Neuronal stem cell (in vitro differentiated cells): ENCODE data around the gene GCG.

Source experiments
- DNase-seq: peaks from one replicate; pipeline ENCODE4 v3.0.0-alpha.2; 2013; ENCODE audit warnings: low spot score
- H2AFZ ChIP-seq: one replicate; pipeline ENCODE4 v1.6.1; 2013; ENCODE audit warnings: mild to moderate bottlenecking, low read length, inconsistent platforms
- H2AK5ac ChIP-seq: 2 replicates; pipeline ENCODE4 v1.6.1; 2013; ENCODE audit warnings: low read depth, mild to moderate bottlenecking, inconsistent platforms, low read length, moderate library complexity, mixed read lengths
- H2BK120ac ChIP-seq: 2 replicates; pipeline ENCODE4 v1.6.1; 2013; ENCODE audit warnings: low read depth, mild to moderate bottlenecking, inconsistent platforms, low read length, moderate library complexity, mixed read lengths
- H2BK12ac ChIP-seq: one replicate; pipeline ENCODE4 v1.6.1; 2013; ENCODE audit warnings: low read length, inconsistent platforms
- H2BK15ac ChIP-seq: 2 replicates; pipeline ENCODE4 v1.6.1; 2013; ENCODE audit warnings: mild to moderate bottlenecking, low read length, inconsistent platforms, mixed read lengths
- H2BK5ac ChIP-seq: one replicate; pipeline ENCODE4 v1.6.1; 2013; ENCODE audit warnings: inconsistent platforms, mild to moderate bottlenecking, low read length, moderate library complexity
- H3K14ac ChIP-seq: one replicate; pipeline ENCODE4 v1.6.1; 2013; ENCODE audit warnings: low read length, inconsistent platforms
- H3K18ac ChIP-seq: 2 replicates; pipeline ENCODE4 v1.6.1; 2013; ENCODE audit warnings: low read length, inconsistent platforms
- H3K23ac ChIP-seq: 2 replicates; pipeline ENCODE4 v1.6.1; 2013; ENCODE audit warnings: low read depth, mild to moderate bottlenecking, mixed read lengths, low read length, inconsistent platforms; ENCODE audit not compliant: poor library complexity
- H3K27ac ChIP-seq: replicated peaks from 3 replicates; pipeline ENCODE4 v1.5.1; 2013; ENCODE audit warnings: low read length, inconsistent platforms
- H3K27me3 ChIP-seq, 3 experiments: 2 replicates each; pipeline ENCODE4 v1.6.1; 2013; ENCODE audit warnings: low read length in 3 of 3, mild to moderate bottlenecking in 2 of 3, inconsistent platforms in 1 of 3, low read depth in 1 of 3, mixed read lengths in 1 of 3, moderate library complexity in 1 of 3; ENCODE audit not compliant: control insufficient read depth in 3 of 3, insufficient read depth in 3 of 3
- H3K36me3 ChIP-seq, 2 donors: replicated peaks in 1 of 2; 2 replicates each; pipeline ENCODE4 v1.6.1; 2013; ENCODE audit warnings: low read length in 2 of 2; ENCODE audit not compliant: control insufficient read depth in 2 of 2, insufficient read depth in 2 of 2
- H3K4ac ChIP-seq: 2 replicates; pipeline ENCODE4 v1.6.1; 2013; ENCODE audit warnings: inconsistent platforms, mild to moderate bottlenecking, low read length, moderate library complexity
- H3K4me1 ChIP-seq, 2 donors: 1 replicate in 1 of 2; 2 replicates in 1 of 2; pipeline ENCODE4 v1.6.1; 2013; ENCODE audit warnings: low read length in 2 of 2, low read depth in 1 of 2; ENCODE audit not compliant: control insufficient read depth in 2 of 2, insufficient read depth in 1 of 2
- H3K4me2 ChIP-seq: one replicate; pipeline ENCODE4 v1.6.1; 2013; ENCODE audit warnings: mild to moderate bottlenecking, low read length, inconsistent platforms; ENCODE audit not compliant: insufficient read depth, poor library complexity, severe bottlenecking
- H3K4me3 ChIP-seq, 2 donors: 2 replicates each; pipeline ENCODE4 v1.5.1; 2013; ENCODE audit warnings: low read length in 2 of 2, mild to moderate bottlenecking in 2 of 2, inconsistent platforms in 1 of 2, moderate library complexity in 1 of 2
- H3K79me1 ChIP-seq: one replicate; pipeline ENCODE4 v1.6.1; 2013; ENCODE audit warnings: low read depth, mild to moderate bottlenecking, inconsistent platforms, low read length, moderate library complexity
- H3K9ac ChIP-seq: one replicate; pipeline ENCODE4 v1.6.1; 2013; ENCODE audit warnings: mild to moderate bottlenecking, low read depth, low read length, inconsistent platforms; ENCODE audit not compliant: poor library complexity
- H3K9me3 ChIP-seq, 2 donors: replicated peaks in 1 of 2; 2 replicates each; pipeline versions ENCODE3 to v1.6.1; 2013; ENCODE audit warnings: low read length in 2 of 2, mild to moderate bottlenecking in 2 of 2, inconsistent platforms in 1 of 2, low read depth in 1 of 2, mixed read lengths in 1 of 2, moderate library complexity in 1 of 2; ENCODE audit not compliant: control insufficient read depth in 2 of 2, insufficient read depth in 1 of 2
- H4K8ac ChIP-seq: one replicate; pipeline ENCODE4 v1.6.1; 2013; ENCODE audit warnings: low read depth, mild to moderate bottlenecking, inconsistent platforms, low read length, moderate library complexity
- H4K91ac ChIP-seq: one replicate; pipeline ENCODE4 v1.6.1; 2013; ENCODE audit warnings: low read length, low read depth, mild to moderate bottlenecking, inconsistent platforms; ENCODE audit not compliant: poor library complexity
- WGBS, 2 donors: extraction: QIAGEN DNeasy Blood & Tissue Kit; methylation state at CpG; one replicate each; pipeline ENCODE4 v1.1.7; 2013; ENCODE audit warnings: missing lambda C conversion rate in 2 of 2, mixed read lengths in 1 of 2; ENCODE audit not compliant: insufficient read length in 2 of 2, insufficient replicate concordance in 1 of 2; ENCODE audit errors: extremely low coverage in 2 of 2; 5-methylcytosine and 5-hydroxymethylcytosine counted together

Gene GCG

DNA sequence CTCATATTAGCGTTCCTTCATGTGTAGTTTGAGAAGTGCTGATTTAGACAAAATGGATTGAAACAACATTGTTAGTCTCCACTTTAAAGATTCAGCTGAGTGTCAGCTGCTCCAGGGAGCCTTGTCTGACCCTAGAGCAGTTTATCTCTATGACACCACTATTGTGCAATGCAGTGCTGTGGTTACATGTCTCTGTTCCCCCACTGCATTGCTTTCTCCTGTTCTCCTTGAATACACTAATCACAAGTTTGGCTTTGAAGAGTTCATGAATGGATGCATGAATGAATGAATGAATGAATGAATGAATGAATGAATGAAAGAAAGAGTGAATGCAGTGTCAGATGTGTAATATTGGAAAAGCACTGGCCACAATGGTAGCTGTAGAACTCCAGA, 38.3 kb downstream of the GCG start:
- WGBS, 2 donors, result no CpG with 5 or more reads among the region's 1 CpG
- Histone ChIP-seq H3K4me3 (no peak overlapping the region), H3K9me3 (peaks cover 0 to 4% of the 10 kb centered on the region in 2 donors), H3K27ac (no peak overlapping the region), H3K9ac (no peak overlapping the region), H3K23ac (no peak overlapping the region), H3K4me1 (no peaks in the 10 kb centered on the region), H2AFZ (no peak overlapping the region), H3K14ac (no peak overlapping the region), H2BK120ac (no peak overlapping the region), H3K79me1 (no peaks in the 10 kb centered on the region), H4K8ac (no peak overlapping the region), H3K18ac (no peak overlapping the region), H3K4ac (no peak overlapping the region), H3K27me3 (no peaks in the 10 kb centered on the region), H3K4me2 (no peak overlapping the region), H2BK15ac (no peak overlapping the region), H2BK5ac (no peak overlapping the region), H3K36me3 (no peaks in the 10 kb centered on the region), H4K91ac (no peak overlapping the region), H2AK5ac (no peak overlapping the region), H2BK12ac (no peak overlapping the region)
- DNase-seq, result no peak

DNA sequence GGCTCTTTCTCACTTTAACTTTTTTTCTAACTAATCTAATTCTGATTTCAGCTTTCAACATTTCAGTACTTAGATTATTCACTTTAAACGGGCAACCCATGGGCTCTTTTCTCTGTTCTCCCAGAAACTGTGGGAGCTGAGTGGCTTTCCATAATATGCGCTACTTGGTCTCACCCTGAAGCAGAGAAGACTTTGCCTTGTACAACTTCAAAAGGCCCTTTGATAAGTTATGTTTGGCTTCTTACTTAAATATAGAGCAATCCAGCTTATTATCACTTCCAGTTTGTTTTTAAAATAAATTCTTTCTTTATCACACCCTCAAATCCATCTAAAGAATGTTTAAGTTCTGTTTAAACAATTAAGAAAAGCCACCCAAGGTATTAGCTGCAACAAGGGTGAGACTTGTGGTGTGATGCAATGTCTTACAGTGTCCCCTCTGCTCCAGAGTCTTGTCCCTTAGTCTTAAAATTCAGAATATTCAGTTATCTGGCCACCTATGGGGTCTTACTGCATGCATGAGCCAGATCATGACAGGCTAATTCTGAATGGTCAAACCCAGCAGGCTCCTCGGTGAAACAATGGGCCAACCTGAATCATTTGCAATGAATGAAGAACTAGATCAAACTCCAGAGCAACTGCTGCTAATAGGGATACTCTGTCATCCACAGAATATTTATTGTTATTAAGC, 38.8 kb downstream of the GCG start:
- Histone ChIP-seq H3K23ac (no peak overlapping the region), H3K18ac (no peak overlapping the region), H3K14ac (no peak overlapping the region), H4K91ac (no peak overlapping the region), H3K4me1 (no peaks in the 10 kb centered on the region), H3K9me3 (peaks cover 0 to 4% of the 10 kb centered on the region in 2 donors), H2AK5ac (no peak overlapping the region), H2BK15ac (no peak overlapping the region), H3K79me1 (no peaks in the 10 kb centered on the region), H3K36me3 (no peaks in the 10 kb centered on the region), H2AFZ (no peak overlapping the region), H3K4ac (no peak overlapping the region), H2BK12ac (no peak overlapping the region), H2BK5ac (no peak overlapping the region), H3K4me3 (no peak overlapping the region), H3K27me3 (no peaks in the 10 kb centered on the region), H2BK120ac (no peak overlapping the region), H3K9ac (no peak overlapping the region), H4K8ac (no peak overlapping the region), H3K27ac (no peak overlapping the region), H3K4me2 (no peak overlapping the region)
- WGBS, 2 donors, result no CpG with 5 or more reads among the region's 3 CpGs
- DNase-seq, result no peak

DNA sequence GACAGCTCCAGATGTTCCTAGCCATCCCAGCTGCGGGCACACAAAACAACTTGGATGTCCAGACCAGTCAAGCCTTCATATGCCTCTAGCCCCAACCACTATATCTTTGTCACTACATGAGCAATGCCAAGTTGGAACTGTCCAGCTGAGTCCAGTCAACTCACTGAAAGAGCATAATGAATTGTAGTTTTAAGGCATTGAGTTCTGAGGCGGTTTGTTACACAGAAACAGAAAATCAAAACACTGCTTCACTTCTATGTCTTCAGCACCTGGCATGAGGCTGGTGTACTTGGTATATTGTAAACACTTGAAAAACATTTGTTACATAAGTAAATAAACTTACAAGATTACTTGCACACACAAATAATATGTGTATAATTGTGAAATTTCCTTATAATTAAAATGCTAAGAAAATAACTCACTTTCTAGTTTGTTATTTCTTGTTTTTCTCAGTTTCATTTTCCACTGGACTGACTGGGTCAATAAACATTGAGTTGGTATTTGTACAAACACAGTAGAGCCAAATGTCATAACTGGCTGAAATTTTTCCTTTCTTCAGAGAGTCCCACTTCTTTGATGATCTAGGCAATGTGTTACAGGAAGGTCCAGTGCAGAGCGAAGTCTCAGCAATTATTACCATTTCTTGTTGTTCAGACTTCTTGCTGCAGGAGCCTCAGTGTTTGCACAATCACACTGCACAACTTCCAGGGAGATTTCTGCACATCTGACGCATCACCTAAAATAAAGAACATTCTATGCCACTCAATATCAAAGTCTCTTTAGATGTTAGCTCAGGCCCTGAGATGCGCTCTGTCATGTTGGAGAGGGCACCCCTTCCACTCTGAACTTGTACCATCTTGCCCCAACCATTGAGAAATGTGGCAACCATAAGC, 39.8 kb downstream of the GCG start:
- Histone ChIP-seq H3K27ac (no peak overlapping the region), H3K4me2 (no peak overlapping the region), H3K18ac (no peak overlapping the region), H3K14ac (no peak overlapping the region), H2BK15ac (no peak overlapping the region), H3K4ac (no peak overlapping the region), H4K91ac (no peak overlapping the region), H2AFZ (no peak overlapping the region), H3K23ac (no peak overlapping the region), H3K4me3 (no peak overlapping the region), H2AK5ac (no peak overlapping the region), H3K79me1 (no peaks in the 10 kb centered on the region), H3K36me3 (no peaks in the 10 kb centered on the region), H3K9me3 (peaks cover 0 to 4% of the 10 kb centered on the region in 2 donors), H2BK12ac (no peak overlapping the region), H4K8ac (no peak overlapping the region), H2BK5ac (no peak overlapping the region), H3K4me1 (no peaks in the 10 kb centered on the region), H2BK120ac (no peak overlapping the region), H3K9ac (no peak overlapping the region), H3K27me3 (no peaks in the 10 kb centered on the region)
- WGBS, 2 donors, result no CpG with 5 or more reads among the region's 5 CpGs
- DNase-seq, result no peak

DNA sequence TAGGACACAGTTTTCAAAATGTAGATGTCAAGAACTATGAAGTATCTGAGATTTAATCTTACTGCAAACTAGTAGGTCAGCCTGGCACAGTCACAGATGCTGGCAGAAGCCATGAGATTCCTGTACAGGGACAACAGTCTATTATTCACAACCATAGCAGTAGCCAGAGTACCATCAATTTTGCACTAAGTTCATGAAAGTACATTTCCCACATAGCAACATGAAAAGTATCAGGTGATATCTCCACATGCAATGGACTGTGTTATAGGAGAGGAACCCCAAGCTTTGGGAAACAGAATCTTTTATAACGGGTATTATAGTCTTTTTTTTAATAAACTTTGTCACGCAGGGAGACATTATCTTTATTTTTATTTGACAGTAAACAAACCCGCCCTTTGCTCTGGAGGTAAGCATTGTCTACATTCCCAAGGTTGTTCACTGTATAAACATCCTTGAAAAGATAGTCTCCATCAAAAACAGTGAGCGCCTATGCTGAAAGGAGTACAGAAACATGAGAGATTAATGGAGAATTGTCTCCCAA, 44.6 kb downstream of the GCG start:
- H2AFZ ChIP-seq, result no peak overlapping the region

More for the DNA sequence above, 44.6 kb downstream of the GCG start:
- WGBS, 2 donors, result no CpG with 5 or more reads among the region's 4 CpGs
- H2BK12ac ChIP-seq, result no peak overlapping the region
- H2AK5ac ChIP-seq, result no peak overlapping the region
- H3K27ac ChIP-seq, result no peak overlapping the region
- no peak overlapping the region for H2BK15ac ChIP-seq
- no peak overlapping the region for H3K4me3 ChIP-seq
- no peak overlapping the region for H3K4me2 ChIP-seq
- no peak overlapping the region for H3K23ac ChIP-seq
- H4K8ac ChIP-seq, result no peak overlapping the region
- no peak overlapping the region for H3K4ac ChIP-seq
- H3K9me3 ChIP-seq, result peaks cover 0 to 2% of the 10 kb centered on the region in 2 donors
- no peaks in the 10 kb centered on the region for H3K27me3 ChIP-seq
- no peak overlapping the region for H2BK5ac ChIP-seq
- H3K9ac ChIP-seq, result no peak overlapping the region
- no peak overlapping the region for H4K91ac ChIP-seq
- H2BK120ac ChIP-seq, result no peak overlapping the region
- no peaks in the 10 kb centered on the region for H3K36me3 ChIP-seq
- no peak for DNase-seq
- H3K14ac ChIP-seq, result no peak overlapping the region
- H3K4me1 ChIP-seq, result no peaks in the 10 kb centered on the region
- H3K18ac ChIP-seq, result no peak overlapping the region
- no peaks in the 10 kb centered on the region for H3K79me1 ChIP-seq
